ENCODE results near the gene TSPAN6.

TSPAN6 gene

GRCh38 chrX:100636321-100636991, at the start of gene TSPAN6:
TSPAN6 (minus strand) TSS chrX:100636806; CDS start chrX:100636694, 112 bp downstream.
- TF ChIP-seq CTCF (conservative IDR thresholded peaks at IDR 0.05; ENCODE audit: low read length) (0 out of 2 replicates have a peak, but pooled peaks have one; percentile 19), EZH2phosphoT487 (IDR thresholded peaks at IDR 0.05; ENCODE audit: borderline replicate concordance) (no peak)
- H3K9me2 ChIP-seq (replicated peaks; ENCODE audit: low read depth, low read length) = no peaks in the 10 kb centered on the region
- no peaks in the 10 kb centered on the region for H3K4me1 ChIP-seq (ENCODE audit: insufficient read depth, low read length, poor library complexity, severe bottlenecking)
- H3F3A ChIP-seq (ENCODE audit: low read depth) = no peaks in the 10 kb centered on the region
- no peak within 1 kb of the TSS for H3K4me3 ChIP-seq (ENCODE audit: low read length, poor library complexity, severe bottlenecking)
- H2AFZ ChIP-seq (ENCODE audit: low read length) = no peak within 1 kb of the TSS
- H3K9ac ChIP-seq (ENCODE audit: low read depth, low read length, poor library complexity, severe bottlenecking) = no peak within 1 kb of the TSS
- H3K27me3 ChIP-seq (ENCODE audit: insufficient read depth, low read length, poor library complexity, severe bottlenecking) = no peaks in the 10 kb centered on the region
- H3K4me2 ChIP-seq (ENCODE audit: low read depth, low read length, poor library complexity, severe bottlenecking) = no peak within 1 kb of the TSS
- no peaks in the 10 kb centered on the region for H3K79me2 ChIP-seq (ENCODE audit: insufficient read depth, low read length)
- no peaks in the 10 kb centered on the region for H3K9me3 ChIP-seq (ENCODE audit: insufficient read depth, low read depth, low read length)
- H4K20me1 ChIP-seq (ENCODE audit: insufficient read depth, low read length, poor library complexity, severe bottlenecking) = no peaks in the 10 kb centered on the region
- H3K36me3 ChIP-seq (ENCODE audit: insufficient read depth, low read length) = no peaks in the 10 kb centered on the region

- Histone ChIP-seq H3K36me3 (ENCODE audit: insufficient read depth, low read length) (no peaks in the 10 kb centered on the region), H3K4me3 (ENCODE audit: low read length, poor library complexity, severe bottlenecking) (no peak overlapping the region), H3K79me2 (ENCODE audit: insufficient read depth, low read length) (no peaks in the 10 kb centered on the region), H3K9me3 (ENCODE audit: insufficient read depth, low read depth, low read length) (no peaks in the 10 kb centered on the region), H2AFZ (ENCODE audit: low read length) (no peak overlapping the region), H3K4me1 (ENCODE audit: insufficient read depth, low read length, poor library complexity, severe bottlenecking) (peaks cover 14% of the 10 kb centered on the region), H3K9ac (ENCODE audit: low read depth, low read length, poor library complexity, severe bottlenecking) (no peak overlapping the region), H3K4me2 (ENCODE audit: low read depth, low read length, poor library complexity, severe bottlenecking) (no peak overlapping the region), H3K27me3 (ENCODE audit: insufficient read depth, low read length, poor library complexity, severe bottlenecking) (no peaks in the 10 kb centered on the region), H3K9me2 (replicated peaks; ENCODE audit: low read depth, low read length) (no peaks in the 10 kb centered on the region), H3F3A (ENCODE audit: low read depth) (no peaks in the 10 kb centered on the region), H4K20me1 (ENCODE audit: insufficient read depth, low read length, poor library complexity, severe bottlenecking) (no peaks in the 10 kb centered on the region)
- TF ChIP-seq CTCF (conservative IDR thresholded peaks at IDR 0.05; ENCODE audit: low read length) (no peak), EZH2phosphoT487 (IDR thresholded peaks at IDR 0.05; ENCODE audit: borderline replicate concordance) (no peak)
Measured at GRCh38 chrX:100685997-100686305, 49.3 kb upstream of the TSPAN6 start.

- H3F3A ChIP-seq (ENCODE audit: low read depth) = no peaks in the 10 kb centered on the region
- H3K9ac ChIP-seq (ENCODE audit: low read depth, low read length, poor library complexity, severe bottlenecking) = no peak overlapping the region
- peaks cover 14% of the 10 kb centered on the region for H3K4me1 ChIP-seq (ENCODE audit: insufficient read depth, low read length, poor library complexity, severe bottlenecking)
- H3K79me2 ChIP-seq (ENCODE audit: insufficient read depth, low read length) = no peaks in the 10 kb centered on the region
- no peaks in the 10 kb centered on the region for H3K9me3 ChIP-seq (ENCODE audit: insufficient read depth, low read depth, low read length)
- H4K20me1 ChIP-seq (ENCODE audit: insufficient read depth, low read length, poor library complexity, severe bottlenecking) = no peaks in the 10 kb centered on the region
- H3K9me2 ChIP-seq (replicated peaks; ENCODE audit: low read depth, low read length) = no peaks in the 10 kb centered on the region
- no peak overlapping the region for H3K4me3 ChIP-seq (ENCODE audit: low read length, poor library complexity, severe bottlenecking)
- no peak overlapping the region for H3K4me2 ChIP-seq (ENCODE audit: low read depth, low read length, poor library complexity, severe bottlenecking)
- no peaks in the 10 kb centered on the region for H3K27me3 ChIP-seq (ENCODE audit: insufficient read depth, low read length, poor library complexity, severe bottlenecking)
- no peaks in the 10 kb centered on the region for H3K36me3 ChIP-seq (ENCODE audit: insufficient read depth, low read length)
- TF ChIP-seq CTCF (conservative IDR thresholded peaks at IDR 0.05; ENCODE audit: low read length) (peak; percentile 82), EZH2phosphoT487 (IDR thresholded peaks at IDR 0.05; ENCODE audit: borderline replicate concordance) (no peak)
- peak overlapping the region; percentile 76; the same call in 1 of the 2 replicates for H2AFZ ChIP-seq (ENCODE audit: low read length)
Measured at GRCh38 chrX:100685284-100685996, 48.8 kb upstream of the TSPAN6 start.
